HG03558 (cell line): Measurements from ENCODE around the gene TRPC4AP.

Experiments used
- ATAC-seq: cut with Tn5 transposase; IDR thresholded peaks from one replicate; pipeline ENCODE4 v1.9.1; 2021; ENCODE audit warnings: moderate number of reproducible peaks; ENCODE audit not compliant: unreplicated experiment; ENCODE audit errors: extremely low read depth

TRPC4AP gene

GRCh38 chr20:35020108-35020928, 72.3 kb downstream of the TRPC4AP start:
- ATAC-seq, result no peak

- ATAC-seq, result no peak
Observed at GRCh38 chr20:35018590-35019371, 73.8 kb downstream of the TRPC4AP start.

GRCh38 chr20:35017099-35017835, 75.3 kb downstream of the TRPC4AP start:
- ATAC-seq, result no peak

- ATAC-seq, result no peak
Observed at GRCh38 chr20:35015863-35016193, 76.8 kb downstream of the TRPC4AP start.

GRCh38 chr20:35014537-35014936, 78.1 kb downstream of the TRPC4AP start:
- ATAC-seq, result no peak

GRCh38 chr20:35013421-35014411, 78.9 kb downstream of the TRPC4AP start:
- ATAC-seq, result no peak

- ATAC-seq, result no peak
Observed at GRCh38 chr20:35012227-35013069, 80.2 kb downstream of the TRPC4AP start.

GRCh38 chr20:35011589-35012226, 80.9 kb downstream of the TRPC4AP start:
- no peak for ATAC-seq

GRCh38 chr20:35010405-35011192, 82.0 kb downstream of the TRPC4AP start:
- ATAC-seq, result no peak

GRCh38 chr20:35009665-35010328, 82.8 kb downstream of the TRPC4AP start:
- no peak for ATAC-seq

GRCh38 chr20:35008411-35009342, 83.9 kb downstream of the TRPC4AP start:
- ATAC-seq, result no peak

GRCh38 chr20:35007891-35008290, 84.7 kb downstream of the TRPC4AP start:
- no peak for ATAC-seq

- no peak for ATAC-seq
Observed at GRCh38 chr20:35007413-35007812, 85.2 kb downstream of the TRPC4AP start.

- no peak for ATAC-seq
Observed at GRCh38 chr20:35006531-35006971, 86.1 kb downstream of the TRPC4AP start.

GRCh38 chr20:35006009-35006408, 86.6 kb downstream of the TRPC4AP start:
- ATAC-seq, result no peak

- no peak for ATAC-seq
Observed at GRCh38 chr20:35005463-35005961, 87.1 kb downstream of the TRPC4AP start.
